ENCODE measurements around the gene METTL16. TPM values are rescaled to one million over a fixed set of nuclear protein-coding genes. Genes with fewer than 3 reads are reported as not detected.

Gene METTL16
- total RNA-seq, 1 donor: 14.8 TPM

- no peaks in the 10 kb centered on the region for H3K79me2 ChIP-seq (ENCODE audit: insufficient read depth, low read length)
- peak; percentile 37 for DNase-seq (ENCODE audit: insufficient read length, low spot score, missing footprints)
- H3K36me3 ChIP-seq (ENCODE audit: insufficient read depth, low read length): peaks cover 11% of the 10 kb centered on the region
- peak overlapping the region; percentile 80 for H3K27ac ChIP-seq (ENCODE audit: low read depth, low read length)
- TF ChIP-seq, protein P1, sequence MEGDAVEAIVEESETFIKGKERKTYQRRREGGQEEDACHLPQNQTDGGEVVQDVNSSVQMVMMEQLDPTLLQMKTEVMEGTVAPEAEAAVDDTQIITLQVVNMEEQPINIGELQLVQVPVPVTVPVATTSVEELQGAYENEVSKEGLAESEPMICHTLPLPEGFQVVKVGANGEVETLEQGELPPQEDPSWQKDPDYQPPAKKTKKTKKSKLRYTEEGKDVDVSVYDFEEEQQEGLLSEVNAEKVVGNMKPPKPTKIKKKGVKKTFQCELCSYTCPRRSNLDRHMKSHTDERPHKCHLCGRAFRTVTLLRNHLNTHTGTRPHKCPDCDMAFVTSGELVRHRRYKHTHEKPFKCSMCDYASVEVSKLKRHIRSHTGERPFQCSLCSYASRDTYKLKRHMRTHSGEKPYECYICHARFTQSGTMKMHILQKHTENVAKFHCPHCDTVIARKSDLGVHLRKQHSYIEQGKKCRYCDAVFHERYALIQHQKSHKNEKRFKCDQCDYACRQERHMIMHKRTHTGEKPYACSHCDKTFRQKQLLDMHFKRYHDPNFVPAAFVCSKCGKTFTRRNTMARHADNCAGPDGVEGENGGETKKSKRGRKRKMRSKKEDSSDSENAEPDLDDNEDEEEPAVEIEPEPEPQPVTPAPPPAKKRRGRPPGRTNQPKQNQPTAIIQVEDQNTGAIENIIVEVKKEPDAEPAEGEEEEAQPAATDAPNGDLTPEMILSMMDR (IDR thresholded peaks at IDR 0.05; ENCODE audit: extremely low read depth, low read depth, low read length): no peak
- H4K20me1 ChIP-seq (ENCODE audit: insufficient read depth, low read length): no peaks in the 10 kb centered on the region
- H3K4me3 ChIP-seq (ENCODE audit: insufficient read depth, low read length): no peak overlapping the region
- no peaks in the 10 kb centered on the region for H3K27me3 ChIP-seq (ENCODE audit: insufficient read depth, low read length)
- H3K4me2 ChIP-seq (ENCODE audit: insufficient read depth, low read length): no peak overlapping the region
- no peaks in the 10 kb centered on the region for H3K9me3 ChIP-seq (ENCODE audit: low read depth, low read length)
- H3K4me1 ChIP-seq (ENCODE audit: insufficient read depth, low read length): peaks cover 6% of the 10 kb centered on the region
- H2AFZ ChIP-seq (ENCODE audit: low read length): no peak overlapping the region
Measured at GRCh38 chr17:2468270-2468669, 43.4 kb downstream of the METTL16 start.

- no peak overlapping the region for H3K4me3 ChIP-seq (ENCODE audit: insufficient read depth, low read length)
- H3K79me2 ChIP-seq (ENCODE audit: insufficient read depth, low read length): no peaks in the 10 kb centered on the region
- H3K4me1 ChIP-seq (ENCODE audit: insufficient read depth, low read length): peaks cover 6% of the 10 kb centered on the region
- H4K20me1 ChIP-seq (ENCODE audit: insufficient read depth, low read length): no peaks in the 10 kb centered on the region
- H3K36me3 ChIP-seq (ENCODE audit: insufficient read depth, low read length): peaks cover 22% of the 10 kb centered on the region
- H2AFZ ChIP-seq (ENCODE audit: low read length): no peak overlapping the region
- no peaks in the 10 kb centered on the region for H3K9me3 ChIP-seq (ENCODE audit: low read depth, low read length)
- H3K27me3 ChIP-seq (ENCODE audit: insufficient read depth, low read length): no peaks in the 10 kb centered on the region
- H3K4me2 ChIP-seq (ENCODE audit: insufficient read depth, low read length): no peak overlapping the region
- H3K27ac ChIP-seq (ENCODE audit: low read depth, low read length): no peak overlapping the region
- TF ChIP-seq, protein P1 (IDR thresholded peaks at IDR 0.05; ENCODE audit: extremely low read depth, low read depth, low read length): no peak
- no peak for DNase-seq (ENCODE audit: insufficient read length, low spot score, missing footprints)
Measured at GRCh38 chr17:2466931-2467330, 44.8 kb downstream of the METTL16 start.

- Histone ChIP-seq H3K27me3 (ENCODE audit: insufficient read depth, low read length) (no peaks in the 10 kb centered on the region), H3K36me3 (ENCODE audit: insufficient read depth, low read length) (peaks cover 20% of the 10 kb centered on the region), H3K27ac (ENCODE audit: low read depth, low read length) (no peak overlapping the region), H3K4me3 (ENCODE audit: insufficient read depth, low read length) (no peak overlapping the region), H3K9me3 (ENCODE audit: low read depth, low read length) (no peaks in the 10 kb centered on the region), H3K4me2 (ENCODE audit: insufficient read depth, low read length) (no peak overlapping the region), H3K79me2 (ENCODE audit: insufficient read depth, low read length) (no peaks in the 10 kb centered on the region), H2AFZ (ENCODE audit: low read length) (no peak overlapping the region), H4K20me1 (ENCODE audit: insufficient read depth, low read length) (peaks cover 2% of the 10 kb centered on the region), H3K4me1 (ENCODE audit: insufficient read depth, low read length) (peaks cover 12% of the 10 kb centered on the region)
- TF ChIP-seq, protein P1 (IDR thresholded peaks at IDR 0.05; ENCODE audit: extremely low read depth, low read depth, low read length): no peak
- DNase-seq (ENCODE audit: insufficient read length, low spot score, missing footprints): no peak
Measured at GRCh38 chr17:2462481-2462880, 49.2 kb downstream of the METTL16 start.

GRCh38 chr17:2459917-2460271 lies 51.8 kb downstream of the METTL16 start:
- Histone ChIP-seq H3K27ac (ENCODE audit: low read depth, low read length) (peak overlapping the region; percentile 35), H3K79me2 (ENCODE audit: insufficient read depth, low read length) (no peaks in the 10 kb centered on the region), H3K36me3 (ENCODE audit: insufficient read depth, low read length) (peaks cover 14% of the 10 kb centered on the region), H3K4me1 (ENCODE audit: insufficient read depth, low read length) (peaks cover 12% of the 10 kb centered on the region), H2AFZ (ENCODE audit: low read length) (no peak overlapping the region), H3K9me3 (ENCODE audit: low read depth, low read length) (no peaks in the 10 kb centered on the region), H3K27me3 (ENCODE audit: insufficient read depth, low read length) (no peaks in the 10 kb centered on the region), H4K20me1 (ENCODE audit: insufficient read depth, low read length) (peaks cover 2% of the 10 kb centered on the region), H3K4me2 (ENCODE audit: insufficient read depth, low read length) (no peak overlapping the region), H3K4me3 (ENCODE audit: insufficient read depth, low read length) (no peak overlapping the region)
- DNase-seq (ENCODE audit: insufficient read length, low spot score, missing footprints): no peak
- TF ChIP-seq, protein P1 (IDR thresholded peaks at IDR 0.05; ENCODE audit: extremely low read depth, low read depth, low read length): no peak

All from osteoblast (primary cell).